HG02840 (cell line): ENCODE results near the gene ISG15.

Source experiments
- ATAC-seq: cut with Tn5 transposase; IDR thresholded peaks from one replicate; pipeline ENCODE4 v1.9.1; 2021; ENCODE audit warnings: mild to moderate bottlenecking, moderate library complexity, moderate number of reproducible peaks; ENCODE audit not compliant: unreplicated experiment, low FRiP score

Gene ISG15

DNA sequence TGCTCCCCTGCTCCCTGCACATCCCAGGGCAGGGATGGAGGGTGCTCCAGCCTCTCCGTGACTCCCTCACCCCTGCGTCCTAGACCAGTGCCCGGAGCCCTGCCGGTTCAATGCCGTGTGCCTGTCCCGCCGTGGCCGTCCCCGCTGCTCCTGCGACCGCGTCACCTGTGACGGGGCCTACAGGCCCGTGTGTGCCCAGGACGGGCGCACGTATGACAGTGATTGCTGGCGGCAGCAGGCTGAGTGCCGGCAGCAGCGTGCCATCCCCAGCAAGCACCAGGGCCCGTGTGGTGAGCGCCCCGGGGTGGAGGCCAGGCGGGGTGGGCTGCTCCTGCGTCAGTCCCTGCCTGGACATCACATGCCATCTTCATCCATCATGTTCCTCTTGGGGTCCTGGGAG, 28.6 kb downstream of the ISG15 start:
- no peak for ATAC-seq

GRCh38 chr1:1042835-1043234, 29.5 kb downstream of the ISG15 start:
- no peak for ATAC-seq

GRCh38 chr1:1043411-1043810, 30.1 kb downstream of the ISG15 start:
- no peak for ATAC-seq

DNA sequence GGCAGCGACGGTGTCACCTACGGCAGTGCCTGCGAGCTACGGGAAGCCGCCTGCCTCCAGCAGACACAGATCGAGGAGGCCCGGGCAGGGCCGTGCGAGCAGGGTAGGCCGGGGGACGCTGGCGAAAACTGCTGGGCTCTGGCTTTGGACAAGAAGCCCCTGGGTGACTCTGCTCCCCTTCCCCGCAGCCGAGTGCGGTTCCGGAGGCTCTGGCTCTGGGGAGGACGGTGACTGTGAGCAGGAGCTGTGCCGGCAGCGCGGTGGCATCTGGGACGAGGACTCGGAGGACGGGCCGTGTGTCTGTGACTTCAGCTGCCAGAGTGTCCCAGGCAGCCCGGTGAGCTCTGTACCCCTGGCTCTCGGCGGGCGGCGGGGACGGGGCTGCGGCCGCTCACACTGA, 30.6 kb downstream of the ISG15 start:
- no peak for ATAC-seq

DNA sequence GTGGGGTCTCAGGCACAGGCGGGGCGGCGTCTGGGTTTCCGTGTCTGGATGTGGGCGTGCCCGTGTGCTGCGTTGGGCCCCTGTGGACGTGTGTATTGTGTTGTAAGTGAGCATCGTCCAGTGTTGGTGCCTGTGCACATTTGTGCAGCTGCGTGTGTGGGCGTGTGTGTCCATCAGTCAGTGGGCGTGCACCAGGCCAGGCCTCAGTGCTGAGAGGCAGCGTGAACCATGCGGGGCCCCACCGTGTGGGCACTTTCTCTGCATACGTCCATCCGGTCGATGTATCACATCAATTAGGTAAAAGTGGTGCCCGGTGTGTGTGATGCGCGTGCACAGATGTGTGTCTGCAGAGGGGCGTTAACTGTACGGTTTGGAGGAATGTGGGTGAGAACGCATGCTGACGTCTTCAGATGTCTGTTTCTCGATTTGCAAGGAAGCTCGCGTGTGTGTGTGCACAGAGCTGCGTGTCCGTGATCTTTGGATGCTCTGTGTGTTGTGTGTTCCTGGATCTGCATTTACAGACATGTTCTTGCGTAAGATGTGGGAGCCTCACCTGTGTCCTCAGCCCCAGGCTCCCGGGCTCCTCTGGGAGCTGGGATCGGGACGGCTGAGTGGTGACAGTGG, 31.3 kb downstream of the ISG15 start:
- ATAC-seq, result no peak

GRCh38 chr1:1045129-1045528, 31.8 kb downstream of the ISG15 start:
- no peak for ATAC-seq

DNA sequence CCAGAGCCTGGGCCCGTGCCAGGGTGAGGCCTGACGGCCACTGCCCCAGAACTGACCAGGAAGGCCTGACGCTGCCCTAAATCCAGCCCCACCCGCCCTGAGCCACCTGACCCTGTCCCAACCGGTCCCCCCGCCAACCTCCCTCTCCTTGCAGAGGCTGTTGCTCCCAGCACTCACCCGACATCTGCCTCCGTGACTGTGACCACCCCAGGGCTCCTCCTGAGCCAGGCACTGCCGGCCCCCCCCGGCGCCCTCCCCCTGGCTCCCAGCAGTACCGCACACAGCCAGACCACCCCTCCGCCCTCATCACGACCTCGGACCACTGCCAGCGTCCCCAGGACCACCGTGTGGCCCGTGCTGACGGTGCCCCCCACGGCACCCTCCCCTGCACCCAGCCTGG, 32.9 kb downstream of the ISG15 start:
- ATAC-seq, result no peak

DNA sequence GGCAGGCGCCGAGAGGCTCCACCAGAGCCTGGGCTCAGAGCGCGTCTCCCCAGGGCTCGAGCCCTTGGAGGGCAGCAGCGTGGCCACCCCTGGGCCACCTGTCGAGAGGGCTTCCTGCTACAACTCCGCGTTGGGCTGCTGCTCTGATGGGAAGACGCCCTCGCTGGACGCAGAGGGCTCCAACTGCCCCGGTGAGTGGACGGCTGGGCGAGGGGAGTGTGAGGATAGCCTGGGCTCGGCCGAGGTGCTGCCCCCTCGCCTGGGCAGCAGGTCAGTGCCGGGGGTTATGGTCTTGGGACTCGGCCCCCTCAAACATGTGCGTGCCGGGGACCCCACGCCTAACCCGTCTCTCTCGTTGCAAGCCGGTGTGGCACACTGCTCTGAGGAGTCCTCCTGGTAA, 33.5 kb downstream of the ISG15 start:
- no peak for ATAC-seq

- ATAC-seq, result no peak
Observed at GRCh38 chr1:1047407-1047806, 34.1 kb downstream of the ISG15 start.

DNA sequence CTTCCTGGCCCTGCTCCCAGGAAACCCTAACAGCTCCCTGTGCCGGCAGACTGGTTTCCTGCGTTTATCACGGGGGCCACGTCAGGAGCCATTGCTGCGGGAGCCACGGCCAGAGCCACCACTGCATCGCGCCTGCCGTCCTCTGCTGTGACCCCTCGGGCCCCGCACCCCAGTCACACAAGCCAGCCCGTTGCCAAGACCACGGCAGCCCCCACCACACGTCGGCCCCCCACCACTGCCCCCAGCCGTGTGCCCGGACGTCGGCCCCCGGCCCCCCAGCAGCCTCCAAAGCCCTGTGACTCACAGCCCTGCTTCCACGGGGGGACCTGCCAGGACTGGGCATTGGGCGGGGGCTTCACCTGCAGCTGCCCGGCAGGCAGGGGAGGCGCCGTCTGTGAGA, 34.7 kb downstream of the ISG15 start:
- ATAC-seq, result no peak

DNA sequence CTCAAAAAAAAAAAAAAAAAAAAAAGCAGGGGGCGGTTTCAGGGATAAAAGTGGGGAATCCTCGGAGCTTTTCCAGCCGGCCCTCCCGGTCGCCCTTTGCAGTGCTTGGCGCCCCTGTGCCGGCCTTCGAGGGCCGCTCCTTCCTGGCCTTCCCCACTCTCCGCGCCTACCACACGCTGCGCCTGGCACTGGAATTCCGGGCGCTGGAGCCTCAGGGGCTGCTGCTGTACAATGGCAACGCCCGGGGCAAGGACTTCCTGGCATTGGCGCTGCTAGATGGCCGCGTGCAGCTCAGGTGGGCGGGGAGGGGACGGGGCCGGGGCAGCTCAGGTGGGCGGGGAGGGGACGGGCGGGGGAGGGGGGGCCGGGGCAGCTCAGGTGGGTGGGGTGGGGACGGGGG, 35.5 kb downstream of the ISG15 start:
- no peak for ATAC-seq

GRCh38 chr1:1049318-1050165, 36.2 kb downstream of the ISG15 start:
- ATAC-seq, result no peak

GRCh38 chr1:1050577-1051052, 37.3 kb downstream of the ISG15 start:
- ATAC-seq, result no peak

DNA sequence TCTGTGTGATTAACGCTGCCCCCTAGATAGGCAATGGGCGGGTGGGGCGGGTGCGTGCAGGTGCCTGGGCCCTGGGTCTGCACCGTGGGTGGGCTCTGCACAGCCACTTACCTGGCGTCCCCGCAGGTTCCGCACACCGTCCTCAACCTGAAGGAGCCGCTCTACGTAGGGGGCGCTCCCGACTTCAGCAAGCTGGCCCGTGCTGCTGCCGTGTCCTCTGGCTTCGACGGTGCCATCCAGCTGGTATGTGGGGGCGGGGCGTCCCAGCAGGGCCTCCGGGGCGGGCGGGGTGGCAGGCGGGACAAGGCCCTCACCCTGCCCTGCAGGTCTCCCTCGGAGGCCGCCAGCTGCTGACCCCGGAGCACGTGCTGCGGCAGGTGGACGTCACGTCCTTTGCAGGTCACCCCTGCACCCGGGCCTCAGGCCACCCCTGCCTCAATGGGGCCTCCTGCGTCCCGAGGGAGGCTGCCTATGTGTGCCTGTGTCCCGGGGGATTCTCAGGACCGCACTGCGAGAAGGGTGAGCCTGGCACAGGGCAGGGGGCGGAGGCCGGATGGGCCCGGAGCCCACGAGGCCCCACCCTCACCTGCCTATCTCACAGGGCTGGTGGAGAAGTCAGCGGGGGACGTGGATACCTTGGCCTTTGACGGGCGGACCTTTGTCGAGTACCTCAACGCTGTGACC, 38.0 kb downstream of the ISG15 start:
- ATAC-seq, result no peak

DNA sequence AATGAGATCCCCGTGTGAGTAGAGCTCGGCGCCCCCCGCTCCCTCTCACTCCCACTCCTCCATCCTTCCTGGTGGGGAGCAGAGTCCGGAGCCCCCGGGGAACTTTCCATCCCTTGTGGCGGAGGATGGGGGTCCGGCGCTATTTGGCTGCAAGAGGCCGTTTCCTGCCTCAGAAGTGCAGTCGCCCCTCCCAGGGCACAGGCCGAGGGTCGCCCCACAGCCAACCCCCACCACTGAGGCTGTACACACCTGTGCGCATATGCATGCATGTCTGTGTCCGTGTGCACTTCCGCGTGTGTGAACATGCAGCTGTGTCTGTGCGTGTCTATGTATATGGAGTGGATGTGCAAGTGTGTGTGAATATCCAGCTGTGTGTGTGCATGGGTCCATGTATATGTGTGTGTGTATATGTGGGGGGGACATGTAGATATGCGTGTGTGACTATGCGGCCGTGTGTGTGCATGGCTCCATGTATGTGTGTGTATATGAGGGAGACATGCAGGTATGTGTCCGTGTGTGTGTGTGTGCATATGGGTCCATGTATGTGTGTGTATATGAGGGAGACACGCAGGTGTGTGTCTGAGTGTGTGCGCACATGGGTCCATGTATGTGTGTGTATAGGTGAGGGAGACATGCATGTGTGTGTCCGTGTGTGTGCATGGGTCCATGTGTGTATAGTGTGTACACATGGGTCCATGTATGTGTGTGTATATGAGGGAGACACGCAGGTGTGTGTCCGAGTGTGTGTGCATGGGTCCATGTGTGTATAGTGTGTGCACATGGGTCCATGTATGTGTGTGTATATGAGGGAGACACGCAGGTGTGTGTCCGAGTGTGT, 38.9 kb downstream of the ISG15 start:
- ATAC-seq, result no peak

DNA sequence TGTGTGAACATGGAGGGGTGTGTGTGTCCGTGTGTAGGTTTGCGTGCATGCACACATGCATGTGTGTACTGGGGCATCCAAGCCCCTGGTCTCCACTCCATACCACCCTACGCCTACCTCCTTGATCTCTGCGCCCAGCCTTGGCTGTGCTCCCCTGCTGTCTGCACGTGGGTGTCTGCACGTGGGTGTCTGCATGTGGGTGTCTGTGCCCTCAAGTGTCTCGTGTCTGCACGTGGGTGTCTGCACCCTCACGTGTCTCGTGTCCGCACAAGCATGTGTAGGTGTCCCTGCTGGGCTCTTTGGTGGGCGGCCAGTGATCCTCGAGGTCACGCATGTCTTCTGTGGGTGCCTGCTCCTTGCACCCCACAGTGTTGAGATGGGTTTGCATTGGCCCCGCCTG, 39.7 kb downstream of the ISG15 start:
- ATAC-seq, result no peak

GRCh38 chr1:1053682-1054081, 40.4 kb downstream of the ISG15 start:
- ATAC-seq, result no peak

- ATAC-seq, result no peak
Observed at GRCh38 chr1:1054099-1054700, 40.9 kb downstream of the ISG15 start.

- no peak for ATAC-seq
Observed at GRCh38 chr1:1054971-1055370, 41.7 kb downstream of the ISG15 start.
